ENCODE measurements around the gene VEPH1. TPM values are rescaled to one million over a fixed set of nuclear protein-coding genes. Genes with fewer than 3 reads are reported as not detected.

VEPH1 gene
- total and polyA plus RNA-seq, 9 of the 15 experiments (the other 6 are each of a cell fraction or from before 2014, with no cell fraction given), result 4.5 to 15.6 (median 5.8) TPM

DNA sequence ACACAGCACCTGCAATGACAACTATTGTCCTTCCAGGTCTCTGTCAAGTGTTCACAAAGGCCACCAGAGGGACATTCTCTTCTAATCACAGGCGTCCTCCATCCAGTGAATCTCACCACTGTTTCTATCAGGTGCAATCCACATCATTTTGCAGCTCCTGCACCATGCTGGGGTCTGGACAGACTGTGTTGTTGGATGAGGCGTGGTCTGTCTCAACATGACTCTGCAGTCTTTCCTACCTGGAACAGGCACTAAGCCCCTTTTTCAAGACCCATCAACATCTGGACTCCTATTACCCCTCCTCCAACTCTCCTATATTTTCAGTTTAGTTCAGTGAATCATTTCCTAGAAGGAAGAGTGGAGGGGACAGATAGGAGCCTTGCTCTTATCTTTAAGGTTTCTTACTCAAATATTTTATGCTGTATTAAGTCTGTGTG, 31.5 kb upstream of the VEPH1 start (continued):
- TF ChIP-seq TRIM24 (IDR thresholded peaks at IDR 0.05), result peak in 1 of 2 experiments; percentile 86; a peak in 2 of 4 replicates
- TF ChIP-seq, protein P1, sequence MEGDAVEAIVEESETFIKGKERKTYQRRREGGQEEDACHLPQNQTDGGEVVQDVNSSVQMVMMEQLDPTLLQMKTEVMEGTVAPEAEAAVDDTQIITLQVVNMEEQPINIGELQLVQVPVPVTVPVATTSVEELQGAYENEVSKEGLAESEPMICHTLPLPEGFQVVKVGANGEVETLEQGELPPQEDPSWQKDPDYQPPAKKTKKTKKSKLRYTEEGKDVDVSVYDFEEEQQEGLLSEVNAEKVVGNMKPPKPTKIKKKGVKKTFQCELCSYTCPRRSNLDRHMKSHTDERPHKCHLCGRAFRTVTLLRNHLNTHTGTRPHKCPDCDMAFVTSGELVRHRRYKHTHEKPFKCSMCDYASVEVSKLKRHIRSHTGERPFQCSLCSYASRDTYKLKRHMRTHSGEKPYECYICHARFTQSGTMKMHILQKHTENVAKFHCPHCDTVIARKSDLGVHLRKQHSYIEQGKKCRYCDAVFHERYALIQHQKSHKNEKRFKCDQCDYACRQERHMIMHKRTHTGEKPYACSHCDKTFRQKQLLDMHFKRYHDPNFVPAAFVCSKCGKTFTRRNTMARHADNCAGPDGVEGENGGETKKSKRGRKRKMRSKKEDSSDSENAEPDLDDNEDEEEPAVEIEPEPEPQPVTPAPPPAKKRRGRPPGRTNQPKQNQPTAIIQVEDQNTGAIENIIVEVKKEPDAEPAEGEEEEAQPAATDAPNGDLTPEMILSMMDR (IDR thresholded peaks at IDR 0.05 in 2 of 3, conservative IDR thresholded peaks at IDR 0.05 in 1 of 3; ENCODE audit: insufficient read depth in 2 of 3, low read depth in 1 of 3, low read length in 3 of 3), result peak; percentile 37 to 46 (median 45); a peak in 5 of 6 replicates
- TF ChIP-seq TCF3 (CRISPR knock-in tag; IDR thresholded peaks at IDR 0.05), result peak; percentile 78
- peak in 1 of 2 experiments; percentile 37; a peak in 1 of 4 replicates for TF ChIP-seq RCOR1 (IDR thresholded peaks at IDR 0.05; ENCODE audit: borderline replicate concordance in 1 of 2, low read depth in 2 of 2, low read length in 2 of 2)
- TF ChIP-seq PHF21A (IDR thresholded peaks at IDR 0.05; ENCODE audit: borderline replicate concordance, low read depth), result no peak
- TF ChIP-seq EP300 (IDR thresholded peaks at IDR 0.05; ENCODE audit: low read length), result peak; percentile 87; the same call in 1 of the 2 replicates
- no peak for TF ChIP-seq KLF16 (IDR thresholded peaks at IDR 0.05)
- TF ChIP-seq SRSF1 (IDR thresholded peaks at IDR 0.05; ENCODE audit: low read depth, low read length), result no peak
- TF ChIP-seq ZNF253 (CRISPR knock-in tag; conservative IDR thresholded peaks at IDR 0.05), result no peak
- TF ChIP-seq NBN (IDR thresholded peaks at IDR 0.05; ENCODE audit: low read depth), result 0 out of 2 replicates have a peak, but pooled peaks have one; percentile 33
- TF ChIP-seq DPF2 (IDR thresholded peaks at IDR 0.05), result peak; percentile 82
- TF ChIP-seq, protein P2, sequence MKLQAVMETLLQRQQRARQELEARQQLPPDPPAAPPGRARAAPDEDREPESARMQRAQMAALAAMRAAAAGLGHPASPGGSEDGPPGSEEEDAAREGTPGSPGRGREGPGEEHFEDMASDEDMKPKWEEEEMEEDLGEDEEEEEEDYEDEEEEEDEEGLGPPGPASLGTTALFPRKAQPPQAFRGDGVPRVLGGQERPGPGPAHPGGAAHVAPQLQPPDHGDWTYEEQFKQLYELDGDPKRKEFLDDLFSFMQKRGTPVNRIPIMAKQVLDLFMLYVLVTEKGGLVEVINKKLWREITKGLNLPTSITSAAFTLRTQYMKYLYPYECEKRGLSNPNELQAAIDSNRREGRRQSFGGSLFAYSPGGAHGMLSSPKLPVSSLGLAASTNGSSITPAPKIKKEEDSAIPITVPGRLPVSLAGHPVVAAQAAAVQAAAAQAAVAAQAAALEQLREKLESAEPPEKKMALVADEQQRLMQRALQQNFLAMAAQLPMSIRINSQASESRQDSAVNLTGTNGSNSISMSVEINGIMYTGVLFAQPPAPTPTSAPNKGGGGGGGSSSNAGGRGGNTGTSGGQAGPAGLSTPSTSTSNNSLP (IDR thresholded peaks at IDR 0.05; ENCODE audit: borderline replicate concordance, low read depth, low read length), result peak; percentile 8; the same call in 1 of the 2 replicates
- TF ChIP-seq C11orf30 (IDR thresholded peaks at IDR 0.05; ENCODE audit: low read depth), result peak; percentile 60
- TF ChIP-seq CTBP1 (IDR thresholded peaks at IDR 0.05; ENCODE audit: borderline replicate concordance), result peak; percentile 78
- no peak for TF ChIP-seq NFATC3 (IDR thresholded peaks at IDR 0.05)
- TF ChIP-seq, protein P3, sequence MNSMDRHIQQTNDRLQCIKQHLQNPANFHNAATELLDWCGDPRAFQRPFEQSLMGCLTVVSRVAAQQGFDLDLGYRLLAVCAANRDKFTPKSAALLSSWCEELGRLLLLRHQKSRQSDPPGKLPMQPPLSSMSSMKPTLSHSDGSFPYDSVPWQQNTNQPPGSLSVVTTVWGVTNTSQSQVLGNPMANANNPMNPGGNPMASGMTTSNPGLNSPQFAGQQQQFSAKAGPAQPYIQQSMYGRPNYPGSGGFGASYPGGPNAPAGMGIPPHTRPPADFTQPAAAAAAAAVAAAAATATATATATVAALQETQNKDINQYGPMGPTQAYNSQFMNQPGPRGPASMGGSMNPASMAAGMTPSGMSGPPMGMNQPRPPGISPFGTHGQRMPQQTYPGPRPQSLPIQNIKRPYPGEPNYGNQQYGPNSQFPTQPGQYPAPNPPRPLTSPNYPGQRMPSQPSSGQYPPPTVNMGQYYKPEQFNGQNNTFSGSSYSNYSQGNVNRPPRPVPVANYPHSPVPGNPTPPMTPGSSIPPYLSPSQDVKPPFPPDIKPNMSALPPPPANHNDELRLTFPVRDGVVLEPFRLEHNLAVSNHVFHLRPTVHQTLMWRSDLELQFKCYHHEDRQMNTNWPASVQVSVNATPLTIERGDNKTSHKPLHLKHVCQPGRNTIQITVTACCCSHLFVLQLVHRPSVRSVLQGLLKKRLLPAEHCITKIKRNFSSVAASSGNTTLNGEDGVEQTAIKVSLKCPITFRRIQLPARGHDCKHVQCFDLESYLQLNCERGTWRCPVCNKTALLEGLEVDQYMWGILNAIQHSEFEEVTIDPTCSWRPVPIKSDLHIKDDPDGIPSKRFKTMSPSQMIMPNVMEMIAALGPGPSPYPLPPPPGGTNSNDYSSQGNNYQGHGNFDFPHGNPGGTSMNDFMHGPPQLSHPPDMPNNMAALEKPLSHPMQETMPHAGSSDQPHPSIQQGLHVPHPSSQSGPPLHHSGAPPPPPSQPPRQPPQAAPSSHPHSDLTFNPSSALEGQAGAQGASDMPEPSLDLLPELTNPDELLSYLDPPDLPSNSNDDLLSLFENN (IDR thresholded peaks at IDR 0.05; ENCODE audit: low read depth in 2 of 2, low read length in 2 of 2), result 0 out of 4 replicates have a peak, but pooled peaks of 1 of the 2 experiments have one; percentile 19
- TF ChIP-seq FOSL1 (tag; conservative IDR thresholded peaks at IDR 0.05), result peak; percentile 84
- 0 out of 2 replicates have a peak, but pooled peaks have one; percentile 19 for TF ChIP-seq MBD2 (IDR thresholded peaks at IDR 0.05; ENCODE audit: borderline replicate concordance, low read depth)
